Colonic mucosa (tissue), 4 donors: ENCODE results near the gene POLR1A. TPM values are rescaled to one million over a fixed set of nuclear protein-coding genes. Genes with fewer than 3 reads are reported as not detected.

ENCODE experiments used
- DNase-seq: peaks from one replicate; pipeline ENCODE4 v3.0.0-alpha.2; 2020
- H3K27ac ChIP-seq: fragments of 200-600 bp; one replicate; pipeline ENCODE4 v1.8.0; 2021
- H3K27me3 ChIP-seq: fragments of 200-600 bp; one replicate; pipeline ENCODE4 v1.8.0; 2021
- H3K36me3 ChIP-seq: fragments of 200-600 bp; one replicate; pipeline ENCODE4 v1.8.0; 2021
- H3K4me1 ChIP-seq: fragments of 200-600 bp; one replicate; pipeline ENCODE4 v1.8.0; 2021; ENCODE audit warnings: mild to moderate bottlenecking
- H3K4me3 ChIP-seq: fragments of 200-600 bp; one replicate; pipeline ENCODE4 v1.8.0; 2021
- H3K9ac ChIP-seq, 2 donors: one replicate each; pipeline ENCODE4 v1.7.0; 2013; ENCODE audit warnings: control low read depth in 2 of 2, low read depth in 2 of 2, low read length in 2 of 2
- H3K9me3 ChIP-seq: fragments of 200-600 bp; one replicate; pipeline ENCODE4 v1.8.0; 2021
- CTCF ChIP-seq: fragments of 200-600 bp; IDR thresholded peaks from one replicate; pipeline ENCODE4 v1.8.0; 2022; ENCODE audit warnings: antibody characterized with exemption, mild to moderate bottlenecking
- intact Hi-C: fragments of 100-400 bp; cut with DNase I; formaldehyde crosslinking; loops from one replicate; pipeline ENCODE4 v1.14.1; 2022
- total RNA-seq, 2 donors: library from RNA; stranded (reverse); fragmentation: NEBNext Ultra II Directional in 1 of 2; extraction: Animal tissue kit (Norgen Biotek cat#: 25700) in 1 of 2; gene quantifications; one replicate each; pipeline ENCODE4 v1.2.1, GENCODE V29; 2021
- donor health status: healthy.
- donor health status: DM: no; HTN: no; CAD: no.
- donor health status: DM: no; HTN: no; CAD: no.

The POLR1A gene
- total RNA-seq, 2 donors from 2014 or later: 17.9 to 35.9 TPM

- Histone ChIP-seq H3K4me3 (no peak overlapping the region), H3K9ac (no peak overlapping the region), H3K27me3 (no peaks in the 10 kb centered on the region), H3K36me3 (peaks cover 6% of the 10 kb centered on the region), H3K27ac (no peak overlapping the region), H3K9me3 (no peaks in the 10 kb centered on the region), H3K4me1 (no peaks in the 10 kb centered on the region)
- no peak for DNase-seq
- no peak for TF ChIP-seq CTCF
- intact Hi-C loops: loop anchor here (10.0 kb wide), 1 partner anchor 338 kb away; no protein-coding TSS in a partner anchor
Measured at GRCh38 chr2:86072271-86072858, 33.3 kb downstream of the POLR1A start.

GRCh38 chr2:86070868-86071267 is 34.8 kb downstream of the POLR1A start:
- peaks cover 6% of the 10 kb centered on the region for H3K36me3 ChIP-seq
- no peak overlapping the region for H3K9ac ChIP-seq
- no peak for TF ChIP-seq CTCF
- no peaks in the 10 kb centered on the region for H3K4me1 ChIP-seq
- no peak for DNase-seq
- H3K27me3 ChIP-seq: no peaks in the 10 kb centered on the region
- H3K9me3 ChIP-seq: no peaks in the 10 kb centered on the region
- H3K27ac ChIP-seq: no peak overlapping the region
- no peak overlapping the region for H3K4me3 ChIP-seq
- intact Hi-C loops: loop anchor here (10.0 kb wide), 1 partner anchor 336 kb away; no protein-coding TSS in a partner anchor

GRCh38 chr2:86069783-86070339 is 35.8 kb downstream of the POLR1A start:
- intact Hi-C loops: loop anchor here (10.0 kb wide), 1 partner anchor 335 kb away; no protein-coding TSS in a partner anchor
- H3K36me3 ChIP-seq: peaks cover 6% of the 10 kb centered on the region
- TF ChIP-seq CTCF: no peak
- no peak overlapping the region for H3K9ac ChIP-seq
- DNase-seq: no peak
- H3K9me3 ChIP-seq: no peaks in the 10 kb centered on the region
- no peak overlapping the region for H3K4me3 ChIP-seq
- no peaks in the 10 kb centered on the region for H3K4me1 ChIP-seq
- no peak overlapping the region for H3K27ac ChIP-seq
- no peaks in the 10 kb centered on the region for H3K27me3 ChIP-seq

GRCh38 chr2:86069091-86069685 is 36.5 kb downstream of the POLR1A start:
- H3K27me3 ChIP-seq: no peaks in the 10 kb centered on the region
- peaks cover 6% of the 10 kb centered on the region for H3K36me3 ChIP-seq
- H3K9ac ChIP-seq: no peak overlapping the region
- H3K4me1 ChIP-seq: no peaks in the 10 kb centered on the region
- DNase-seq: no peak
- intact Hi-C loops: no loop called here
- H3K27ac ChIP-seq: no peak overlapping the region
- no peaks in the 10 kb centered on the region for H3K9me3 ChIP-seq
- H3K4me3 ChIP-seq: no peak overlapping the region
- TF ChIP-seq CTCF: no peak

- Histone ChIP-seq H3K4me3 (no peak overlapping the region), H3K36me3 (peaks cover 6% of the 10 kb centered on the region), H3K9ac (no peak overlapping the region), H3K9me3 (no peaks in the 10 kb centered on the region), H3K4me1 (no peaks in the 10 kb centered on the region), H3K27me3 (no peaks in the 10 kb centered on the region), H3K27ac (no peak overlapping the region)
- no peak for TF ChIP-seq CTCF
- intact Hi-C loops: no loop called here
- DNase-seq: no peak
Measured at GRCh38 chr2:86068648-86069047, 37.0 kb downstream of the POLR1A start.
